HEK293 (cell line): ENCODE results near the gene CLDN18.

Experiments used
- CTCF ChIA-PET: fragments of 350-600 bp; formaldehyde crosslinking; extraction: SDS; loops from one replicate; lab custom pipeline; 2021; ENCODE audit warnings: antibody characterized with exemption; lab: Yijun Ruan, JAX
- POLR2A ChIA-PET: fragments of 300-600 bp; formaldehyde crosslinking; extraction: SDS; loops from one replicate; lab custom pipeline; 2020; ENCODE audit warnings: antibody characterized with exemption, inconsistent platforms; lab: Yijun Ruan, JAX
- H3K27ac ChIP-seq: fragments of 200-500 bp; sonication (Bioruptor generic); 2 replicates; pipeline ENCODE4 v1.5.1; 2014; ENCODE audit warnings: low read depth, low read length, control low read depth, inconsistent platforms; ENCODE audit errors: extremely low read depth
- H3K36me3 ChIP-seq, 2 experiments: fragments of 200-500 bp in 1 of 2; sonication (Bioruptor generic) in 1 of 2; 1 replicate in 1 of 2; 2 replicates in 1 of 2; pipeline ENCODE4 v1.5.1; 2014 to 2017; ENCODE audit warnings: inconsistent platforms in 2 of 2, low read length in 2 of 2; ENCODE audit not compliant: control insufficient read depth in 2 of 2, insufficient read depth in 1 of 2
- H3K4me1 ChIP-seq: fragments of 200-500 bp; sonication (Bioruptor generic); 2 replicates; pipeline ENCODE4 v1.5.1; 2014; ENCODE audit warnings: mild to moderate bottlenecking, low read length, inconsistent platforms; ENCODE audit not compliant: control insufficient read depth, insufficient read depth
- H3K4me3 ChIP-seq: 2 replicates; pipeline ENCODE4 v1.5.1; 2011; ENCODE audit warnings: low read depth, mild to moderate bottlenecking, control low read depth, low read length, moderate library complexity
- H3K9me3 ChIP-seq: fragments of 200-500 bp; sonication (Bioruptor generic); 2 replicates; pipeline ENCODE4 v1.5.1; 2014; ENCODE audit warnings: low read depth, low read length, inconsistent platforms; ENCODE audit not compliant: control insufficient read depth, insufficient read depth
- FEZF1 ChIP-seq: fragments of 450-650 bp; formaldehyde crosslinking; IDR thresholded peaks from 2 replicates; pipeline ENCODE4 v1.5.1; 2016; ENCODE audit warnings: missing biosample characterization, missing genetic modification characterization
- GLIS2 ChIP-seq: fragments of 450-650 bp; formaldehyde crosslinking; IDR thresholded peaks from 2 replicates; pipeline ENCODE4 v1.5.1; 2016; ENCODE audit warnings: missing biosample characterization, missing genetic modification characterization
- HOXA7 ChIP-seq: sonication (generic); formaldehyde crosslinking; IDR thresholded peaks from 2 replicates; pipeline ENCODE4 v1.8.1; 2022; ENCODE audit warnings: missing genetic modification reagents, borderline replicate concordance
- HOXC10 ChIP-seq: sonication (generic); formaldehyde crosslinking; IDR thresholded peaks from 2 replicates; pipeline ENCODE4 v1.8.1; 2023; ENCODE audit warnings: mild to moderate bottlenecking, missing genetic modification reagents
- KLF17 ChIP-seq: fragments of 450-650 bp; formaldehyde crosslinking; IDR thresholded peaks from 2 replicates; pipeline ENCODE4 v1.5.1; 2016; ENCODE audit warnings: missing biosample characterization, missing genetic modification characterization
- OSR2 ChIP-seq: fragments of 450-650 bp; formaldehyde crosslinking; IDR thresholded peaks from 2 replicates; pipeline ENCODE4 v1.5.1; 2016; ENCODE audit warnings: missing biosample characterization, missing genetic modification characterization
- REPIN1 ChIP-seq: fragments of 450-650 bp; formaldehyde crosslinking; IDR thresholded peaks from 2 replicates; pipeline ENCODE4 v1.5.1; 2017; ENCODE audit warnings: missing biosample characterization, missing genetic modification characterization, low read depth
- SP7 ChIP-seq: fragments of 450-650 bp; formaldehyde crosslinking; IDR thresholded peaks from 2 replicates; pipeline ENCODE4 v1.5.1; 2016; ENCODE audit warnings: missing biosample characterization, missing genetic modification characterization
- ZBTB49 ChIP-seq: fragments of 450-650 bp; formaldehyde crosslinking; IDR thresholded peaks from 2 replicates; pipeline ENCODE4 v1.5.1; 2016; ENCODE audit warnings: missing biosample characterization, missing genetic modification characterization, low read depth
- ZIC2 ChIP-seq: fragments of 450-650 bp; formaldehyde crosslinking; IDR thresholded peaks from 2 replicates; pipeline ENCODE4 v1.5.1; 2016; ENCODE audit warnings: missing biosample characterization, missing genetic modification characterization
- ZNF155 ChIP-seq: fragments of 450-650 bp; formaldehyde crosslinking; IDR thresholded peaks from 2 replicates; pipeline ENCODE4 v1.5.1; 2016; ENCODE audit warnings: missing biosample characterization, missing genetic modification characterization
- ZNF16 ChIP-seq: fragments of 450-650 bp; formaldehyde crosslinking; IDR thresholded peaks from 2 replicates; pipeline ENCODE4 v1.5.1; 2016; ENCODE audit warnings: low read depth, missing biosample characterization, missing genetic modification characterization
- ZNF18 ChIP-seq: fragments of 450-650 bp; formaldehyde crosslinking; IDR thresholded peaks from 2 replicates; pipeline ENCODE4 v1.5.1; 2016; ENCODE audit warnings: missing biosample characterization, missing genetic modification characterization
- ZNF19 ChIP-seq: fragments of 450-650 bp; formaldehyde crosslinking; IDR thresholded peaks from 2 replicates; pipeline ENCODE4; 2016; ENCODE audit warnings: missing biosample characterization, missing genetic modification characterization, low read depth
- ZNF211 ChIP-seq: fragments of 450-650 bp; formaldehyde crosslinking; IDR thresholded peaks from 2 replicates; pipeline ENCODE4 v1.5.1; 2016; ENCODE audit warnings: low read depth, missing biosample characterization, missing genetic modification characterization
- ZNF26 ChIP-seq: fragments of 450-650 bp; formaldehyde crosslinking; IDR thresholded peaks from 2 replicates; pipeline ENCODE4 v1.5.1; 2016; ENCODE audit warnings: missing biosample characterization, missing genetic modification characterization
- ZNF449 ChIP-seq: fragments of 450-650 bp; formaldehyde crosslinking; IDR thresholded peaks from 2 replicates; pipeline ENCODE4 v1.5.1; 2017; ENCODE audit warnings: missing biosample characterization, mild to moderate bottlenecking, missing genetic modification characterization, moderate library complexity
- ZNF473 ChIP-seq: fragments of 450-650 bp; formaldehyde crosslinking; IDR thresholded peaks from 2 replicates; pipeline ENCODE4 v1.5.1; 2017; ENCODE audit warnings: missing biosample characterization, missing genetic modification characterization
- ZNF561 ChIP-seq: fragments of 450-650 bp; IDR thresholded peaks from 2 replicates; pipeline ENCODE4 v1.5.1; 2018; ENCODE audit warnings: missing biosample characterization, missing genetic modification characterization, borderline replicate concordance
- ZNF571 ChIP-seq: fragments of 450-650 bp; formaldehyde crosslinking; IDR thresholded peaks from 2 replicates; pipeline ENCODE4 v1.5.0; 2017; ENCODE audit warnings: missing biosample characterization, missing genetic modification characterization
- ZNF580 ChIP-seq: fragments of 450-650 bp; formaldehyde crosslinking; IDR thresholded peaks from 2 replicates; pipeline ENCODE4 v1.5.1; 2016; ENCODE audit warnings: missing biosample characterization, missing genetic modification characterization
- ZNF610 ChIP-seq: fragments of 450-650 bp; formaldehyde crosslinking; IDR thresholded peaks from 2 replicates; pipeline ENCODE4 v1.5.1; 2016; ENCODE audit warnings: missing biosample characterization, missing genetic modification characterization, borderline replicate concordance
- ZNF785 ChIP-seq: fragments of 450-650 bp; formaldehyde crosslinking; IDR thresholded peaks from 2 replicates; pipeline ENCODE4 v1.5.1; 2016; ENCODE audit warnings: missing biosample characterization, missing genetic modification characterization
- ZSCAN5A ChIP-seq: fragments of 450-650 bp; formaldehyde crosslinking; IDR thresholded peaks from 2 replicates; pipeline ENCODE4 v1.5.1; 2016; ENCODE audit warnings: missing biosample characterization, missing genetic modification characterization

The CLDN18 gene

GRCh38 chr3:138025553-138025952 is 15.6 kb downstream of the CLDN18 start (continued):
- TF ChIP-seq ZNF26 (tag by site-specific recombination): no peak
- no peak for TF ChIP-seq HOXC10

DNA sequence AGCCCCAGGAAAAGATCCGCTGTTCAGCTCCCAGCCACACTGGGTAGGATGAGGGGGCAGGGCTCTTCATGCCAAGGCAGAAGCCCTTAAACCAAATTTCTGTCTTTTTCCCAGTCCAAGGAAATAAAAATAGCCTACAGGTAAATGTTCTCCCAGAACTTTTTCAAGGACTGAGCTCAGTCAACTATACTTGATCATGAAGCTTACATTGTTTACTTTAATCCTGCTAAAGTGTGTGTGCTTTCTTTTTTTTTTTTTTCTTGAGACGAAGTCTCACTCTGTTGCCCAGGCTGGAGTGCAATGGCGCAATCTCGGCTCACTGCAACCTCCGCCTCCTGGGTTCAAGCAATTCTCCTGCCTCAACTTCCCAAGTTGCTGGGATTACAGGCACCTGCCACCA is 17.9 kb downstream of the CLDN18 start:
- TF ChIP-seq ZNF561 (tag by site-specific recombination): no peak
- TF ChIP-seq ZNF18 (tag by site-specific recombination): no peak
- TF ChIP-seq ZNF16 (tag by site-specific recombination): no peak
- no peak for TF ChIP-seq REPIN1
- no peak for TF ChIP-seq ZNF580 (tag by site-specific recombination)
- TF ChIP-seq ZNF571 (tag by site-specific recombination): no peak
- TF ChIP-seq ZNF211: no peak
- no peak for TF ChIP-seq OSR2 (tag by site-specific recombination)
- H3K4me1 ChIP-seq: no peaks in the 10 kb centered on the region
- H3K4me3 ChIP-seq: no peak overlapping the region
- ChIA-PET POLR2A (no interaction called here), CTCF (no interaction called here)
- H3K27ac ChIP-seq: no peak overlapping the region
- no peaks in the 10 kb centered on the region for H3K9me3 ChIP-seq
- H3K36me3 ChIP-seq: peaks cover 0 to 25% of the 10 kb centered on the region in 2 experiments; a peak in 1 of 3 replicates

DNA sequence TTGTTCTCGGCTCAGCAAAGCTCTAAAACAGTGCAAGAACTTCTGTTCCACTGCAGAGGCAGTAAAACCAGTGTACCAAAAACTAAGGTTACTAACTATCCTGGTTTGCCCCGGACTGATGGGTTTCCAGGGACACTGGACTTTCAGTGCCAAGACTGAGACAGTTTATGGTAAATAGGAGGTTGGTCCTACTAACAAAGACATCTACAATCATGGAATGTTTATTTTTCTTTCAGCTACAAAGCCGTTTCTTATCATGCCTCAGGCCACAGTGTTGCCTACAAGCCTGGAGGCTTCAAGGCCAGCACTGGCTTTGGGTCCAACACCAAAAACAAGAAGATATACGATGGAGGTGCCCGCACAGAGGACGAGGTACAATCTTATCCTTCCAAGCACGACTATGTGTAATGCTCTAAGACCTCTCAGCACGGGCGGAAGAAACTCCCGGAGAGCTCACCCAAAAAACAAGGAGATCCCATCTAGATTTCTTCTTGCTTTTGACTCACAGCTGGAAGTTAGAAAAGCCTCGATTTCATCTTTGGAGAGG is 20.8 kb downstream of the CLDN18 start:
- Histone ChIP-seq H3K4me3 (no peak overlapping the region), H3K9me3 (no peaks in the 10 kb centered on the region), H3K36me3 (peaks cover 0 to 13% of the 10 kb centered on the region in 2 experiments; a peak in 1 of 3 replicates), H3K27ac (no peak overlapping the region), H3K4me1 (no peaks in the 10 kb centered on the region)
- CTCF ChIA-PET: interaction anchor here (0.5 to 1.4 kb wide), 4 partner anchors 17 to 998 kb away, joined by 3 read pairs; no protein-coding TSS in a partner anchor
- POLR2A ChIA-PET: no interaction called here
- TF ChIP-seq GLIS2 (tag by site-specific recombination): no peak
- no peak for TF ChIP-seq ZNF449 (tag by site-specific recombination)
- no peak for TF ChIP-seq ZNF610 (tag by site-specific recombination)
- no peak for TF ChIP-seq ZIC2 (tag by site-specific recombination)
- TF ChIP-seq HOXA7 (CRISPR knock-in tag): no peak
- no peak for TF ChIP-seq SP7 (tag by site-specific recombination)
- TF ChIP-seq ZNF785 (tag by site-specific recombination): no peak
- TF ChIP-seq KLF17 (tag by site-specific recombination): no peak
- no peak for TF ChIP-seq ZNF19 (tag by site-specific recombination)
- TF ChIP-seq FEZF1: no peak
- no peak for TF ChIP-seq ZSCAN5A
- TF ChIP-seq ZNF473 (tag by site-specific recombination): no peak
- TF ChIP-seq ZNF155 (tag by site-specific recombination): no peak
- no peak for TF ChIP-seq ZBTB49 (tag by site-specific recombination)
